Activated effector memory CD4-positive, alpha-beta T cell treated with Interleukin-2 at 50 U/mL for 16 hours (primary cell): ENCODE measurements around the gene SLC5A9.
"Not testable (repeated sequence)": the region's sequence is repeated elsewhere in the genome, so short reads cannot be mapped to it uniquely, and the experiment has no call there.

Experiments
- DNase-seq: peaks from one replicate; pipeline ENCODE4 v3.0.0-alpha.2; 2020

The SLC5A9 gene

DNA sequence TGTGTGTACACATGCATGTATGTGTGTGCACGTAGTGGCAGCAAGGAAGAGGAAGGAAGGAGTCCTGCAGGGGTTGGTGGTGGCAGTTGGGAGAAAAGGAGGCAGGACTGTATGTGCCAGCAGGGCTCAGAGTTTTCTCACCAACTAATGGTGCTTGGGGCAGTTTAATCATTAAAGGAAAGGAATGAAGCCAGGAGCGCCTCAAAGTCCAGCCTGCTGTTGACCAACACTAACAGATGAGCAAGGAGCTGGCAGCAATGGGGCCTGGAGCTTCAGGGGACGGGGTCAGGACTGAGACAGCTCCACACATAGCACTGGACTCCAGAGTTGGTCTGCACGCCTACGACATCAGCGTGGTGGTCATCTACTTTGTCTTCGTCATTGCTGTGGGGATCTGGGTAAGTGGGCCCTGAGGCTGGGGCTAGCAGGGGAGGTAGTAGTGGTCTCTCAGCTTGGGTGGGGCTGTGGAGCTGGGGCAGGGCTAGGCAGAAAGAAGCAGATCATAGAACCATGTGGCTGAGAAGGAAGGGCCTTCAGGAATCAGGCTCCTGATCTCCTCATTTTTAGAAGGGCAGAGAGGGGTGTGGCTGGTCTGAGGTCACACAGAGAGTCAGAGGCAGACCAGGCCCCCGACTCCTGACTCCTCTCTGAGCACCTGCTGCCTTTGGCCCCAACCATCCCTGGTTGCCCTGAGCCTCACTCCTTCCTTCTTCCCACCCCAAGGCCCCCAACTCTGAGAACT is at the start of gene SLC5A9:
Gene SLC5A9 (plus strand): TSS at position 216 of the 742 bp plus-strand sequence. CDS start 21 bp downstream, at position 237.
- DNase-seq: no peak

DNA sequence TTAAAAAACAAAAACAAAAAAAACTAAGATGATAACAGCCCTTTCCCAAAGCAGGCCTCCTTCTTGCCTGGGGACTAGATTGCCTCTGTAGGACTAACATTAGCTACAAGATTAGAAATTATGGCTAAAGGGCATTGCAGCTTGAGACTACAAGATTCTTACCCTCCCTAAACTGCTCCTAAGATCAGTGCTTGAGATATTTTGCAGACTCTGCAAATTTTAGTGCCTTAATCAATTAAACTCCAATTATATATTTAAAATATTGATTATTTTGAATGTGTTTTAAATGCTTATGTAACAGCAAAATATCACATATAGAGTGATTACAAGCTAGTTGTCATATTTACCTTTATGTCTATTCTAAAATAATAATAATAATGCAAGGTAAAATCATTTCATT is 47.4 kb upstream of the SLC5A9 start:
- DNase-seq: no peak

DNA sequence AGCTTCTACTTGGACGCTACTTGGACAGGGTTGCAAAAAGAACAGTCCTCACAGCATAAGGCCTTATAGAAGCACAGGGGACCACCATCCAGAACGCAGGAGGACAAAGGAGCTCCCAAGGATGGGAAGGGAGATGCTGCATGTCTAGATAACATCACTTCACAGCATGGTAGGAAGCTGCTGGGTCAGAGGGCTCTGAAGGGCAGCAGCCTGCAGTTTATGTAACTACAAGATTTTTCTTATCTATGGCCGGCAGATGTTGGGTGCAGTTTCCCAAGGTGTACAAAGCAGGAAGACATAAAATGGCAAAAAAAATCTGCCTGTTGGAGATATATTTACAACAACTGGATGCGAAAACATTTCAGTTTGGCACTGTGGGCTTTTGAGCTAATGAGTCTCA is 45.3 kb upstream of the SLC5A9 start:
- no peak for DNase-seq

DNA sequence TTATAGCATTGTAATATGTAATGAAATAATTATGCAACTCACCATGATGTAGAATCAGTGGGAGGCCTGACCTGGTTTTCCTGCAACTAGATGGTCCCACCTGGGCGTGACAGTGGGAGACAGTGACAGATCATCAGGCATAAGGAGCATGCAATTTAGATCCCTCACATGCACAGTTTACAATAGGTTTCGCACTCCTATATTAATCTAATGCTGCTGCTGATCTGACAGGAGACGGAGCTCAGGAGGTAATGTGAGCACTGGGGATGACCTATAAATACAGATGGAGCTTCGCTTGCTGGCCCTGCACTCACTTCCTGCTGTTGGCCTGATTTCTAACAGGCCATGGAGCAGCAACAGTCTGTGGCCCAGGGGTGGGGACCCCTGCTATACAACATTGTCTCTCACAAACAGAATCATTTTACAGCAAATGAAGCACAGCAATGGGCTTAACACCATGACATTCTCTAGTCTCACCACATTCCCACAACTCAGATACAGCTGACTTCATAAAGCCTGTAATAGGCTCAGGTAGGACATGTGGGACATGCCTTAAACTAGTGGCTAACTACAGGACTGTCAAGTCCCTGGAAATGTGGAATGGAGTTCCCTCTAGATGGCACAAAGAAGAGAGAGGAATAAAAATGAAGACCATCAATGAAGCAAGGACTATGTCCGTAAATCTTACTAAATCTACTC is 40.7 kb upstream of the SLC5A9 start:
- no peak for DNase-seq

DNA sequence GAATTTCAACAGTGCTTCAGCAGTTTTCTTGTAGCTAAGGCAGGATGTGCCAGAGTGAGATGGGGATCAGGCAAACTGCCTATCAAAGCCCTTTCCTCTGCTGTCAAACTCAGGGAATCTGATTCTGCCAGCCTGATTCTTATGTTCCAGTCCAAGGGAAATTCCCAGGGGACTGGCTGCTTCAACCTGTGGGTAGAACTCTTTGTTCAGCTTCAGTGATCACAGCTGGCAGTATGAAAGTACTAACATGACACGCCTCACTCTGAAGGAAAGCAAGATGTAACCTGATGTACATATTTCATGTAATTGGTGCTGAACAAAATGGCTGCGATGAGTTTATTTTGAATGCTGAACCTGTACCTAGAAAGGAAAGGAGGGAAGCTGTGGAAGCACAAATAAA is 40.1 kb upstream of the SLC5A9 start:
- no peak for DNase-seq

DNA sequence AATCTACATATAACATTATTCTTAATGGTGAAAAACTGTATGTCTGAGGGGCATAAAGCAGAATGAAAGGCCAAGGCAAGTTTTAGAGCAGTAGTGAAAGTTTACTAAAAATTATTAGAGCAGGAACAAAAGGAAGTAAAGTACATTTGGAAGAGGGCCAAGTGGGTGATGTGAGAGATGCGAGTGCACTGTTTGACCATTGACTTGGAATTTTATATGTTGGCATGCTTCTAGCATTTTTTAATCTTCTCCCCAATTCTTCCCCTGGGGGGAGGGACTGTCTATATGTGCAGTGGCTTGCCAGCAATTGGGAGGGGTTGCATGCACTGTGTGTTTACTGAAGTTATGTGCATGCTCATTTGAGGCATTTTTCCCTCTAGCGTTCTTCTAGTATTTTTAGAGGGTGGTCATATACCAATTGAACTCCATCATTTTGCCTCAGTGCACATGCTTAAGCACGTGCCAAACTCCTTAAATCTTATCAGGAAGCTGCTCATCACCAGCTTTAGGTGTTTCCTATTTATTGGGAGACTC is 36.1 kb upstream of the SLC5A9 start:
- no peak for DNase-seq

DNA sequence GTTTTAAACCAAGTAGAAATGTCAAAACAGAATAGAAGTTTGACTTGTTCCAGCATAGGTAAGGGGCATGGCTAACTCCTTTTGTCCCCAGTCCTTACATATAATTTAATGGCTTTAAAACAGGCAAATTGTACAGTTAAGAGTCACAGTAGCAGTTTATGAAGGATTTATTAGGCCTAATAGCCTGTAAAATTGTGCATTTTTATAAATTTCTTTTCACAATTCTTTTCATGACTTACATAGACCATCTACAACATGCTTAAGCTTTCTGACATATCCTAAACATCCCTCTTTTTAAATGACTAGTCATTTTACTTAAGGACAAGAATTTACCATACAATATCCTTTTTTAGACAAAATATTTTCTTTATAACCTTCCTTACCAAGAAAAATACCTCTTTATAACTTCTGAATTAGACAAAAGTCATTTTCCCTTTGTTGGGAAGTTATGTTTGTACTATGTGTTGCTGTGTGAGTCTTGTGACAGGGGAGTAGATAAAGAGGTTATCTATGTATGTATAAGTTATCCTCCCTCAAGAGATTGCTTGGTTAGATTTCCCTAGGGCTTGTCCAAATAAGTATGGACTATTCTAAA is 34.5 kb upstream of the SLC5A9 start:
- no peak for DNase-seq

DNA sequence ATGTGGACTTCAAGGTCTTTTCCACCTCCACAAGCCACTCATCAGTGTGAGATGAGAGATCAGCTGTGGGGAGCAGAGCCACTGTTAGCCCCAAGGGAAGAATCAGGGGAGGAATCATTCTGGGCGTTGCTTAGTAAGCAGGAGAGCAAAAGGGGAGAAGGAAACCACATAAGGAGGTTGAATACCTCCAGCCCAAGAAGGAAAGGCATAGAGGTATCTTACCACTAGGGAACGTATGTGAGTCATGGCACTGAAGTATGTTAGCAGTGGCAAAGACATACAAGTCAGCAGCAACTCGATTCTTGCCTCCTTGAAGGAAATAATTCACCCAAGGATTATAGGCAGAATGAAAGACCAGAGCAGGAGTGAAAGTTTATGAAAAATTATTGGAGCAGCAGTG is 31.6 kb upstream of the SLC5A9 start:
- DNase-seq: no peak

DNA sequence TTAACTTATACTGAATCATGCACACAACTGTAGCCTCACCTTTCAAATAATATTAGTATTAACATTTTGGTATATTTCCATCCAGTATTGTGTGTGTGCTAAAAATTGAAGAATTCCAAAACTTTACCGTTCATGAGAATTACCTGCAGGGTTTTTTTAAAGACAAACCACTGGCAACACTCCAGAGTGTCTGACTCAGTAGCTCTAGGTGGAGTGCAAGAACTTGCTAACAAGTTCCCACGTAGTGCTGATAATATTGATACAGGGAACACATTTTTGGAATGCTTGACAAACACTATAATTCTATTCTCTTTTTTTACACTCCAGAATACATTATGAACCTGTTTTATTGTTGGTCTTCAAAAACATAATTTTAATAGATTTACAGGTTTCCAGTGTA is 27.7 kb upstream of the SLC5A9 start:
- DNase-seq: no peak

DNA sequence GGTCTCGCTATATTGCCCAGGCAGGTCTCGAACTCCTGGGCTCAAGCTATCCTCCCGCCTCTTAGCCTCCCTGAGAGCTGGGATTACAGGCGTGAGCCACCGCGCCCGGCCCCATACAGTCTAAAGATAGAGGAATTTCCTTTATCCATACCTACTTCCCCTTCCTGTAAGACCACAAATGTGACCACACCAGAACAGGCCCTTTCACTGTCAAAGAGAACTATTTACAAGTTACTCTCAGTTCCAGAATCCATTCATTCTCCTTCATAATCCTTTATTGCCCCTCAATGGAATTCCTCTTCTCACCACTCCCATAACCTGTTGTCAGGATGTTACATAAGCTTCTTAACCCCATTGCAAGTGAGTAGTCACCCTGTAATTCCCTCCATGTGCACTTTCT is 26.3 kb upstream of the SLC5A9 start:
- DNase-seq: no peak

DNA sequence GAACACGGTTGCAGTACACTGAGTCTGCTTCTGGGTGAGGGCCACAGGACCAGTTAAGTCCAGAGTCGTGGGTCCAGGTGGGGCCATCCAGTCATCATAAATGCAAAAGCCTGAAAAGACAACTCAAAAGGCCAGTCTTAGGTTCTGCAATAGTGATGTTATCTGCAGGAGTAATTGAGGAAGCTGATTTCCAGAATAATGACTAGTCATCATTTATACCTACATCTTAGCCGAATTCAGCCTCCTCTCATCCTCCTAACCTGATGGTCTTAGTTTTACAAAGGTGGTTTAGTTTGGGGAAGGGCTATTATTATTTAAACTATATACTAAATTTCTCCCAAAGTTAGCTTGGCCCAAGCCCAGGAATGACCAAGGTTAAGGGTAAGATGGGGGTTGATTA is 23.5 kb upstream of the SLC5A9 start:
- no peak for DNase-seq

DNA sequence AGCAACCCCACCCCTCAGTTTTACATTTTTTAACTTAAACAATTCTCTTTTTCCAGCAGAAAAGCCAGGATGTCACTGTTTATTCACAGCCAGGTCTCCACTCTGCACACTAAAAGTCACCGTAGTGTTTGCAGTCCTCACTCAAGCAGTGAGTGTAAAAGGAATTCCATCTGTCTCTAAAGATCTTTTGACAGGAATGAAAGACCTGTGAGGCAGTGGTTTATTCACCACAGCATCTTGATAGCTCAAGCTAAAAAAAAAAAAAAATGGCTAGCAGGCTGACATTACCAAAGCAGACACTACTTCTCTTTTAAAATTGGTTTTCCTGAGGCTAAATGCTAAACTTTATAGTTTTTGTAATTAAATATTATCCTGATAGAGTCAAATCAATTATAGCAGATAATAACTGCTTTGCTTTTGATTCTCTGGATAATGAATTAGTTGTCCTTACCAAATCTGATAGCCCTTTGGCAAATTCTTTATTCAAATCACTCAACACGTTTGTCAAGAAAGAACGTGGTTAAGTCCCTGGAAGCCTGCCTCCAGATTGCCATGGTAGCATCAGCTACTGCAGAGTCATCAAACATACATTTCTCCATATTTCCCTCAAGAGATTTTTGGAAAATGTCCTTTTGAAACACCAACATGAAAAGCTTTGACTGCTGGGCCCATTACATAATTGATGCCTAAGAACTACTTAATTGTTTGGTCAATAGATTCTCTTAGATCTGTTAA is 22.2 kb upstream of the SLC5A9 start:
- no peak for DNase-seq

DNA sequence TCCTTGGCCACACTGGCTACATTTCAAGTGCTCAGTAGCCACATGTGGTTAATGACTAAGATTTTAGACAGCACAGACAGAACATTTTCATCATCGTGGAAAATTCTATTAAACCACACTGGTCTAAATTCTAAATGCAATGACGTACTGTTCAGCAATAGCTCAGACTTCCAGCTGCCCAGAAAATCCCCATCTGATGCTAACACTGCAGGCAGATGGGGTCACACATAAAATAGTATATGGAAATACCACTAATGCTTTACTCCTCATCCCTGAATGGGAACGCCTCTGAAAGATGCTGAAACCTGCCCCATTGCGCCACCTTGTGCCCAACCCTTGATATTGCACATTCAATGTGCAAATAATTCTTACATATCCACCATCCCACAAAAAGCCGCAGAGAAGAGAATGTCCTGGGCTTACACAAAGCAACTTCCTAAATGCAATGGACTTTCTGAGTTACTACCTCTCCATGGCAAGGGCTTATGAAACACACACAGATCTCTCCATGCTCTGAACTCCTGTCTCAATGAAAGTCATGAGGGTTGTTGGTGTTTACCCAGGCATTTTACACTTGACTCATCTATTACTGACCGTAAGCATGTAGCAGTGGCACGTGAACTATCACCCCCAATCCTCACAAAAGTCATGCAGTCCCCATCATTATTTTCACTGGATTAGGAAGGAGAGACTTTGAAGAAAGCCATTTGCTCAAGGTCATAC is 20.3 kb upstream of the SLC5A9 start:
- DNase-seq: no peak

DNA sequence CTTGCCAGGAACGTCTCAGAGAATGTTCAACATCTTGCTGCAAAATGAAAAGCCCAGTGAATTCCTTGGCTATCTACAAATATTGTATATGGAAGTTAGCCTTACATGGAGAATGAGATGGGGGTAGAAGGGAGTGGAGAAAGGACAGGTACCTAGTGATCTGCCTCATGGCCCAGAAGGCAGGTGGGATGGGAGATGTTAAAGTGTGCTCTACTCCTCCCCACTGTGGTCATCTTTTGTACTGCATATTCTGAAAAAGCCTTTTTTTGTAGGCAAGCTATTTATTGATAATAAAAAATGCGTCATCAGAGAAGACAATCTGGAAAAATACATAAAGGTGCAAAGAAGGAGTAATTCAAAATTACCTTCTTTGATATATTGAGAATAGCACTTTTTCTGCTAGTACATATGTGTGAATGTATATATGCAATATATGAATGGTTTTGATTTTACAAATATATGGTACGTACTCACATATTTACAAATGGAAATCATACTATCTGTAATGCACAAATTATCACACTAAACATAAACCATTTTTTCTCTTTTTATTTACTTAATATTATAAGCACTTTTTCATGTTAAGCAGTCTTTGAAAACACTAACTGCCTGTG is 19.1 kb upstream of the SLC5A9 start:
- no peak for DNase-seq

DNA sequence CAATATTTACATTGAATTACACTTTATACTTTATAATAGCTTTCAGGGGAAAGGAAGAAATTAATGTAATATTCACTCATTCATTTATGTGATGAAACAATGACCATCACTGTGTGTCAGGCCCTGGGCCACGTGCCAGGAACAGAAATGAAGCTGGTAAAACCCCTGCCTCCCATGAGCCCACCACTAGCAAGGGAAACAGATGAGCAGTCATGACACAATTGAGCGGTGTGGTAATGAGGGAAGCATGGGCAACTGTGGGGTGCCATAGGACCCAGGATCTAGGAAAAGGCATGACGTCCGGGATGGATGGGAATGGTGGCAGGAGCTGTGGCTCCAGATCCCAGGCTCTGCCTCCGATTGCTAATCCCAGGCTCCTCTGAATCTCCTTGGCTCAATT is 17.0 kb upstream of the SLC5A9 start:
- no peak for DNase-seq

DNA sequence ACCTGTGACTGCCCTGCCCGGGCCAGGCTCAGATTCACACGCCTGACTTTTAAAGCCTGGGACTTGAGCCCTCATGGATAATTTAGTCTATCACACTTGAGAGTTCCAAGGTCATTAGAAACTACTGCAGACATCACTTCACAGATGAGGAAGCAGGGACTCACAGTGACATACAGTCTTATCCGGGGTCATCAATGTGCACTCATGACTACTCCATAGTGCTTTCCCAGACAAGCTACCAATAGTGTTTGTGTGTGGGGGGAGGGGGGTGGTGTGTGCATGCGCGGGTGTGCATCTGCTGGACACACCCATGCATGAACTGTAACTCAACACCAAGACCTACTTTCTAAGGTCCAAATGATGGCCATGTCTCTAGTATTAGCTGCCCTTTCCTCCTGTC is 16.1 kb upstream of the SLC5A9 start:
- DNase-seq: no peak

DNA sequence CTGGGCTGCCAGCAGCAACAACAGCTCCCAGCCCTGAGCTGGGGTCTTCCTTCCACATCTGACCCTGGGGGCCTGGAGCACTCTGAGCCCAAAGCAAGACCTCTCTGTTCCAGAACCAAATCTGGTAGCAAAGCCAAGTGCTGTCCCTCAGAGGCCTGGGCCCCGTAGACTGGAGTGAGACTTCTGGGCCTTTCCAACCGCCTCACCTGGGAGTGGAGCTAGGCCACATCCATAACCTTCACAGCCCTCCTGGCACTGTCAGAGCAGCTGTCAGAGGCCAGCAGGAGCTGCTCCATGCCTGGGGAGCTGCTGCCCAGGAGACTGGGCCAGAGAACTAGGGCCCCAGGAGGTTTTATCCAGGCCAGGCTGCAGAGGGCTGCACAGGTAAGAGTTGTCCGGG is 15.4 kb upstream of the SLC5A9 start:
- no peak for DNase-seq

DNA sequence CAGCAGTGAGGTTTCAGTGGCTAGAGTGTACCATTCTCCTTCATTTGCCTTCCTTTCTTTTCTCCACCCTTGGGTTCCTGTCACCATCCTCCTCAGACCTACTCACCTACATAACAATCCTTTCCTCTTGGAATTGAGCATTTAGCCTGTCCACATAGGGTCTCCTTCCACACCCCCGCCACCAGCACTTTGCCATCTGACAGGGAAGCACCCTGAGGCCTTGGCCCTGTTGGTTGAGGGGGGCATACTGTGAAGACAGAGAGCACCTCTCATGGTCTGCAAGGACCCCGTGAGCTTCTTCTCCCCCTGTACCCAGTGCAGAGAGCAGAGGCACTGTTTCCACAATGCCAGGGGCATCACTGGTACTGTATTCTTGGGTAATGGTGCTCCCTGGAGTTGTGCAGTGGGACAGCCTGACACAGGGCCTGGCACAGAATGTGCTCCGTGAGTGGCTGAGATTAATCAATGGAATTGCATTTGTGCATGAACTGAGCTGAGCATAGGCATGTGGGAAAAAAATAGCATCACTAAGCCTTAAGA is 14.9 kb upstream of the SLC5A9 start:
- DNase-seq: no peak

DNA sequence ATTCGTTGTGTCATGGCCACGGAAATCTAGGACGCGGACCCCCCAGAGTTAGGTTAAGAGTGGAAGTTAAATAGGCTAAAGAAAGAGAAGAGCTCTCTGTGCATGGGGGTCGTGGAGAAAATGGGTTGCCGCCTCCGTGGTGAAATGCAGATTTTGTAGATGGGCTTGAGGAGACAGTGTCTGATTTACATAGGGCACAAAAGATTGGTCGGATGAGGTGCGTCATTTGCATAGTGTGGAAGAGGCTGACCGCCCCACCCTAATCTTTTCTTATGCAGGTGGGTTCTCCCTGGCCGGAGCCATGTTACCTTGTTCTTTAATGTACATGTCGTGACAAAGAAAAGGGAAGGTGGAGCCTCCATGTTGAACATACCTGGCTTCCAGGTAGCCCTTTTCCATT is 14.3 kb upstream of the SLC5A9 start:
- DNase-seq: no peak

DNA sequence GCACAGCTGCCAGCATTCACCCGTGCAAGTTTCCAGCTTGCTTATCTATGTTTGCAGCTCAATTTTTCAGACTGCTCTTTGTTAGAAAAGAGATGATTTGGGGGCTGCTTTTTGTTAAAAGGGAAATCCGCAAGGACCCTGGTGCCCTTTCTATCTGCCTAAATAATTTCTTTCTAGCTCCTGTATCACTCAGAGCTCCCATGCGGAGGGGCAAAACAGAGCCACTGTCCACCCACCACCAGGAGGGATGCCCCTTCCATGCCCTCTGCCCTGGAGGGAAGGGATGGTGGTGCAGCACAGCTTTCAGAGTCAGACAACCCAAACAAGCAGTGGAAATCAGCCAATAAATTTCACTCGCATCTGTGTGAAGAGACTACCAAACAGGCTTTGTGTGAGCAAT is 13.9 kb upstream of the SLC5A9 start:
- DNase-seq: no peak

DNA sequence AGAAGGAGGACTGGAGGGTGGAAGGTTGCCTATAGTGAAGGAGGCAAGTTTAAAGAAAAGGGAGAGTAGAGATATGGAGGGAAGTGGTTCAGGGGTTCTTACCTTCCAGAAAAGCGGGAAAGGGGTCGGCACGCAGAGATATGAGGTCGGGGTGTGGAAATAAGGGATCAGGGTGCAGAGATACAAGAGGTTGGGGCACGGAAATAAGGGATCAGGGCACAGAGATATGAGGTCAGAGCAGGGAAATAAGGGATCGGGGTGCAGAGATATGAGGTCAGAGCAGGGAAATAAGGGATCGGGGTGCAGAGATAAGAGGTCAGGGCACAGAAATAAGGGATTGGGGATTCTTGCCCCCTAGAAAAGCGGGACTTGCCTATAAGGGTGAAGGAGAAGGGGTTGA is 9.1 kb upstream of the SLC5A9 start:
- DNase-seq: not testable (repeated sequence)

DNA sequence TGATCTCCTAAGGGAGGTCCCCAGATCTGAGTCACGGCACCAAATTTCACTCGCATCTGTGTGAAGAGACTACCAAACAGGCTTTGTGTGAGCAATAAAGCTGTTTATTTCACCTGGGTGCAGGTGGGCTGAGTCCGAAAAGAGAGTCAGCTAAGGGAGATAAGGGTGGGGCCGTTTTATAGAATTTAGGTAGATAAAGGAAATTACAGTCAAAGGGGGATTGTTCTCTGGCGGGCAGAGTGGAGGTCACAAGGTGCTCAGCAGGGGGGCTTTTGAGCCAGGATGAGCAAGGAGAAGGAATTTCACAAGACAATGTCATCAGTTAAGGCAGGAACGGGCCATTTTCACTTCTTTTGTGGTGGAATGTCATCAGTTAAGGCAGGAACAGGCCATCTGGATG is 8.2 kb upstream of the SLC5A9 start:
- not testable (repeated sequence) for DNase-seq
